Naive B cell (primary cell): ENCODE results near the gene C6. TPM values are rescaled to one million over a fixed set of nuclear protein-coding genes. Genes with fewer than 3 reads are reported as not detected.
"Not testable (repeated sequence)": the region's sequence is repeated elsewhere in the genome, so short reads cannot be mapped to it uniquely, and the experiment has no call there.

Source experiments
- ATAC-seq, 2 donors: fragments of 150-1000 bp; cut with Tn5 transposase; 2 replicates each; pipeline ENCODE4 v1.10.0; 2021; ENCODE audit warnings: low read depth in 2 of 2, mild to moderate bottlenecking in 2 of 2, moderate library complexity in 2 of 2
- DNase-seq: peaks from one replicate; pipeline ENCODE4 v3.0.0; 2022
- H3K27ac Mint-ChIP-seq, 6 donors: one replicate each; pipeline ENCODE4 v1.8.0; 2020 to 2022; ENCODE audit warnings: mild to moderate bottlenecking in 6 of 6, mixed read lengths in 6 of 6, moderate library complexity in 5 of 6, inconsistent platforms in 2 of 6
- H3K27me3 Mint-ChIP-seq, 3 donors: one replicate each; pipeline ENCODE4 v1.8.0; 2021 to 2022; ENCODE audit warnings: mixed read lengths in 3 of 3, mild to moderate bottlenecking in 1 of 3
- H3K36me3 Mint-ChIP-seq, 2 donors: one replicate each; pipeline ENCODE4 v1.8.0; 2020 to 2022; ENCODE audit warnings: mixed read lengths in 2 of 2, inconsistent platforms in 1 of 2, mild to moderate bottlenecking in 1 of 2
- H3K4me1 Mint-ChIP-seq, 3 donors: one replicate each; pipeline ENCODE4 v1.8.0; 2020 to 2022; ENCODE audit warnings: mixed read lengths in 3 of 3, inconsistent platforms in 1 of 3, mild to moderate bottlenecking in 1 of 3, moderate library complexity in 1 of 3
- H3K4me3 Mint-ChIP-seq, 8 donors: one replicate each; pipeline ENCODE4 v1.8.0; 2020 to 2022; ENCODE audit warnings: mild to moderate bottlenecking in 8 of 8, mixed read lengths in 8 of 8, moderate library complexity in 8 of 8, inconsistent platforms in 2 of 8
- H3K9me3 Mint-ChIP-seq, 7 donors: one replicate each; pipeline ENCODE4 v1.8.0; 2020 to 2022; ENCODE audit warnings: mixed read lengths in 7 of 7, mild to moderate bottlenecking in 5 of 7, inconsistent platforms in 2 of 7, moderate library complexity in 1 of 7
- polyA plus RNA-seq, 6 donors: library from polyadenylated mRNA; unstranded; fragments of 300-500 nt; fragmentation: Illumina TruSeq; gene quantifications; one replicate each; pipeline ENCODE4 v1.2.3, GENCODE V29; 2021; ENCODE audit warnings: low read depth in 6 of 6

Gene C6
- polyA plus RNA-seq, 6 donors from 2014 or later = not detected

DNA sequence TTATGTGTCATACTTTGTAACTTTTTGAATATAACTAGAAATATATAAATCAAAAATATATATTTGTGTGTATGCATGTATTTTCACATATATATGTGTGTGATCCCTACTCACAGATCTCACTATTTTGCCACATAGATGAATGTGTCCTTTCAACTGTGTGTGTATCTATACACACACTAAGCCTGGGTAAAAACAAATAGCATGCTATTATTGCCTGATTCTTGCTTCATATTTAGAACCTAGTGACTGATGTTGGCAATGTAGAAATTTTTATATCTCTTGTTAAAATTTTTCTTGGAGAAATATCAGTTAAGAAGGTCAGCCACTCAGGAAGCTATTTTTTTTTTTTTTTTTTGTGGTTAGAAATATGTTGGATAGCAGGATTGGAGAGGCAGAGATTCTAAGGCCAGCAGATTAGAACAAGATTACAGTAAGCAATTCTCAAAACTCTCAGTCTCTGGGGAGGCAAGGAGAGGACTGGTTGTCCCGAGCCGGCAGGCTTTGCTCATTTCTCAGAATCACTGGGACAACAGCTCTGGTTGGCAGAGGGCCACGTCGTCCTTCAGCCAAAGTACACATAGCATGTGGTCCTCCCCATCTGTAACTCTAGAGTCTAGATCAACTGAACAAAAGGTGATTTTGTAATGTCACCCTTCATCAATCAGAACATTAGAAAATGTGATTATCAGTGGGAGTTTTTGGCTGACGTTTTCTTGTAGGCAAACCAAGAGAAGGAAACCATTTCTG, 19.7 kb downstream of the C6 start:
- Mint-ChIP-seq H3K27ac (no peak overlapping the region), H3K4me3 (no peak overlapping the region), H3K36me3 (no peaks in the 10 kb centered on the region), H3K27me3 (no peaks in the 10 kb centered on the region), H3K4me1 (no peaks in the 10 kb centered on the region), H3K9me3 (peaks cover 0 to 4% (median 1%) of the 10 kb centered on the region in 7 donors)
- DNase-seq (no peak), ATAC-seq (no peak)

DNA sequence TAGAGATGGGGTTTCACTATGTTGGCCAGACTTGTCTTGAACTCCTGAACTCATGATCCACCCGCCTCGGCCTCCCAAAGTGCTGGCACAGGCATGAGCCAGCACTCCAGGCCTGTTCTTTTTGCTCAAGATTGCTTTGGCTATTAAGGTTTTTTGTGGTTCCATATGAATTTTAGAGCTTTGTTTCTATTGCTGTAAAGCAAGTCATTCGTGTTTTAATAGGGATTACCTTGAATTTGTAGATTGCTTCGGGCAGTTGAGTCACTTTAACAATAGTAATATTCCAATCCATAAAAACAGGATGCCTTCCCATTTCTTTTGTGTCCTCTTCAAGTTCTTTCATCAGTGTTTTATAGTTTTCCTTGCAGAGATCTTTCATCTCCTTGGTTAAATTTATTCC, 22.1 kb downstream of the C6 start:
- DNase-seq (no peak), ATAC-seq (no peak)
- Mint-ChIP-seq H3K9me3 (peaks cover 0 to 4% (median 1%) of the 10 kb centered on the region in 7 donors), H3K27ac (no peak overlapping the region), H3K4me1 (no peaks in the 10 kb centered on the region), H3K27me3 (no peaks in the 10 kb centered on the region), H3K4me3 (no peak overlapping the region), H3K36me3 (no peaks in the 10 kb centered on the region)

DNA sequence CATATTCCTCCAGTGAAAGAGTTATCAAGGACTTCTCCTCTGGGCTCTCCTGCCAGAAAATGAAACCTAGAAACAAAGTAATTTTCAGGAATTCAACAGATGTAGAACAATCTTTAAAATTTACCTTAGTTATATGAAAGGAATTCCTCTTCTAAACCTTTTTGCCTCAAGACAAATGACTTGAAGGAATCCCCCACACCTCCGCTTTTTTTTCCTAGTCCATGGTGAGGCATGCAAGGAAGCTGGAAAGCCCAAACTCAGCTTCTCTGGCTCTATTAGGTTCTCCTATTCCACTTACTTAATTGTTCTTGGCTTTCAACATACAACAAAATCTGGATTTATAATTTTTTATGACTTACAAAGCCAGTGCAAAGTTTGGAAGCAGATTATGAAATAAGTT, 27.2 kb downstream of the C6 start:
- DNase-seq = no peak
- Mint-ChIP-seq H3K4me3 (no peak overlapping the region), H3K4me1 (no peaks in the 10 kb centered on the region), H3K27ac (no peak overlapping the region), H3K9me3 (peaks cover 0 to 5% (median 0%) of the 10 kb centered on the region in 7 donors), H3K27me3 (no peaks in the 10 kb centered on the region), H3K36me3 (no peaks in the 10 kb centered on the region)
- no peak for ATAC-seq

DNA sequence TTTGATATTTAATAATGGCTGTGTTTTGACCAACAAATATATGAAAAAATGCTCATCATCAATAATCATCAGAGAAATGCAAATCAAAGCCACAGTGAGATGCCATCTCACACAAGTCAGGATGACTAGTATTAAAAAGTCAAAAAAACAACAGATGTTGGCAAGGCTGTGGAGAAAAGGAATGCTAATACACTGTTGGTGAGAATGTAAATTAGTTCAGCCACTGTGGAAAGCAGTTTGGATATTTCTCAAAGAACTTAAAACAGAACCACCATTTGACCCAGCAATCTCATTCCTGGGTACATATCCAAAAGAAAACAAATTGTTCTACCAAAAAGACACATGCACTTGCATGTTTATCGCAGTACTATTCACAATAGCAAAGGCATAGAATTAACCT, 30.0 kb downstream of the C6 start:
- H3K27me3 Mint-ChIP-seq, H3K9me3 Mint-ChIP-seq, H3K4me1 Mint-ChIP-seq, H3K36me3 Mint-ChIP-seq, ATAC-seq, DNase-seq, H3K4me3 Mint-ChIP-seq, H3K27ac Mint-ChIP-seq: not testable (repeated sequence)

DNA sequence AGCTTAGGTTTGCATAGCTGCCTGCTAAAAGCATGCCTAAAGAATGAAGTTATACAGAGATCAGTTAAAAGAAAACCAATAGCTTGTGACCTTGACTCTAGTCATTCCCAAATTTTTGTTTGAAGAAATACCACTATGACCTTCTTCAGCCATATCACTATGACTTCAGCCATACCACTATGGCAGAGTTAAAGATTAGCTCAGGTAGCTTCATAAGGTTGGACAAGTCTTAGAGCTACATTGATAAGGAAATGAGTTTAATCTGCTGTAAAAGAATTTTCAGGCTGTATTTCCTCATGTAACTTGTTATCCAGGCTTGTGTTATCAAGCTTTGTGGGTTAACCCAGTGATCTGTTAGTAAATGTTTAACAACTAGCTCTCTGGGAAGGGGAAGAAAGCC, 30.7 kb downstream of the C6 start:
- Mint-ChIP-seq H3K4me3 (no peak overlapping the region), H3K27me3 (no peaks in the 10 kb centered on the region), H3K4me1 (no peaks in the 10 kb centered on the region), H3K9me3 (peaks cover 0 to 5% (median 0%) of the 10 kb centered on the region in 7 donors), H3K36me3 (no peaks in the 10 kb centered on the region), H3K27ac (no peak overlapping the region)
- ATAC-seq = no peak
- DNase-seq = no peak

DNA sequence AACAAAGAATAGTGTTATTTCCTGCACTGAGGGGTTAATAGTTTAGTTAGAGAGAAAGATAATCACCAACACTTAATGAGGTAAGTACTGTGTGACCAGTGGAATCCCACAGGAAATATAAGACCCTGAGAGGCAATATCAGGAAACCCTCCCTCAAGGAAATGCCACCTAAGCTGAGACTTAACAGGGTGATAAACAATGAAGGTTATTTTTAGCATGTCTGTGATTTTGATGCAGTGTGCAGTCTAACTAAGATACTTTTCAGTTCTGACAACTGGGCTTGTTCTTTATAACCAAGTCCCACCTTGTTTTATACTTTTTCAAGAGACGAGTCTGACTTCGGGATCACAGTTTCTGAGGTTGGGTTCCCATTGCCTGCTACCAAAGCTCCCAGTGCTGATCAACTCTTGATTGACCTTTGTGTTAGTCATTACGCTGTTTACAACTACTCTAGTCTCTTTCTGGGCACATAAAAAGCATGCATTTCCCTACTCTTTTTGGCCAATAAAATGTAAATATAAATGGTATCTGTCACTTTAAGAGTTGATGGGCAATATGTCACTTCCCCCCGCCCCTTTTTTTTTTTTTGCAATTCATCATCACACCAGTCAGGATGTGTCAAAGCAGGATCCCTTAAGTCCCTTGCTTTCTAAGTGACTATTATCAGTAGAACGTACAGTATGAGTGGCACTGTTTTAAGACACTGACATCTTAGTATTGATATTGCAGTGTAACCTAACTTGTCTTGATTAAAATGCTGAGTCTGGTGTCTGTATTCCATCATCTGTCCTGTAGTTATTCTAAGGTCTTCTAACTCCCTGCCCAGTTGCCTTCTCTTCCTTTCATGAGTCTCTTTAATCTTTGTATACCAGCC, 31.4 kb downstream of the C6 start:
- Mint-ChIP-seq H3K4me3 (no peak overlapping the region), H3K9me3 (peaks cover 0 to 5% (median 0%) of the 10 kb centered on the region in 7 donors), H3K27ac (no peak overlapping the region), H3K27me3 (no peaks in the 10 kb centered on the region), H3K36me3 (no peaks in the 10 kb centered on the region), H3K4me1 (no peaks in the 10 kb centered on the region)
- ATAC-seq = no peak
- no peak for DNase-seq

DNA sequence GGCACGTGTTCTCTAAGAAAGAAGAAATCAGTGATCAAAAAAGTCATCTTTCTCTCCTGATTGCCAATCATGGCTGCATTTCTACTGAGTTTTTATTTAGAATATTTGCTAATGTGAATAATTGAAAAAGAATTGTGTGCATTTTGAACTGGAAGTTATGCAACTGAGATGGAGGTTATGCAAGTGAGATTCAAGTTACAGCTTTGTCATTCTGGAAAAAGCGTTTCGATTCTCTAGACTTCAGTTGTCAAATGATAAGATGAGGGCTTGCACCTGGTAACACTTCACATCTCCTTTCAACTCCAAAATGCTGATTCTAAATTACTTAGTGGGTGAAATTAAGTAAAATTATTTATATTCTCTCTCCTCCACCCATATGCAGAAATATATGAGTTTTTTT, 36.4 kb downstream of the C6 start:
- no peak overlapping the region for H3K27ac Mint-ChIP-seq
- no peak overlapping the region for H3K4me3 Mint-ChIP-seq
- no peaks in the 10 kb centered on the region for H3K36me3 Mint-ChIP-seq
- no peak for ATAC-seq
- no peaks in the 10 kb centered on the region for H3K4me1 Mint-ChIP-seq
- no peaks in the 10 kb centered on the region for H3K27me3 Mint-ChIP-seq
- DNase-seq = no peak
- peaks cover 0 to 7% (median 0%) of the 10 kb centered on the region in 7 donors for H3K9me3 Mint-ChIP-seq

DNA sequence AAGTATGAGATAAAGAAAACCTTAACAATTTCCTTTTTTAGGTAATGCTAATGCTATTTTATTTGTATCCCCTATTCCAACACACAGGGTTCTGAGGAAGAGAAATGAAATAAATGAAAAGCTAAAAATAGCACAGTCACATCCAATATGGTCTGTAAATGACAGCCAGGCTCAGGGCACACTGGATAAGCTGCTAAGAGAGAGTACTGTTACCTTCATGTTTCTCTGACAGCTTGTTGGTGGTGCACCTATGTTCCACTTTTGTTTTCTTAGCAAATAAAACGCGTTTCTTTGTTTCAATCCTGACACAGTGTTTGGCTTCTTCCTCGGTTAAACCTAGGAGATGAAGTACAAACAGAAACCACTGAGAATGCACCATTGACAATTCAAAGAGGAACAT, 41.3 kb downstream of the C6 start:
- Mint-ChIP-seq H3K9me3 (peaks cover 0 to 7% (median 2%) of the 10 kb centered on the region in 7 donors), H3K27me3 (no peaks in the 10 kb centered on the region), H3K36me3 (no peaks in the 10 kb centered on the region), H3K4me1 (no peaks in the 10 kb centered on the region), H3K4me3 (no peak overlapping the region), H3K27ac (no peak overlapping the region)
- DNase-seq = no peak
- ATAC-seq = no peak

DNA sequence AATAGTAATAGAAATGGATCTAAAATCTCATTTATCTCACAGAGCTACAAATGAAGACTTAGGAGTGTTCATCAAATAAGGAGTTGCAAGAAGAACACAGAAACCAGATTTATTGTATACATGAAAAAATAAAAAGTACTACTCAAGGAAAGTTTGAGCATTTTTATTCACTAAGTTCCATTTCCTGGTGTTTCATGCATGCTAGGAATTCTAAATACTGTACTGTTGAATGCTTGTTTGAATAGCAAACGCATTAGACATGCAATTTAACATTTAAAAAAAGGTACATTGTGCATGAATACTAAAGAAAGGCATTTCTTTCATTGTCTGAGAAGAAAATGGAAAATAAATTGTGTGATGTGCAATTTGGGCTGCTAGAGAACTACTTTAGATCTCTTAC, 52.1 kb downstream of the C6 start:
- no peak for ATAC-seq
- H3K36me3 Mint-ChIP-seq = no peaks in the 10 kb centered on the region
- H3K4me1 Mint-ChIP-seq = no peaks in the 10 kb centered on the region

DNA sequence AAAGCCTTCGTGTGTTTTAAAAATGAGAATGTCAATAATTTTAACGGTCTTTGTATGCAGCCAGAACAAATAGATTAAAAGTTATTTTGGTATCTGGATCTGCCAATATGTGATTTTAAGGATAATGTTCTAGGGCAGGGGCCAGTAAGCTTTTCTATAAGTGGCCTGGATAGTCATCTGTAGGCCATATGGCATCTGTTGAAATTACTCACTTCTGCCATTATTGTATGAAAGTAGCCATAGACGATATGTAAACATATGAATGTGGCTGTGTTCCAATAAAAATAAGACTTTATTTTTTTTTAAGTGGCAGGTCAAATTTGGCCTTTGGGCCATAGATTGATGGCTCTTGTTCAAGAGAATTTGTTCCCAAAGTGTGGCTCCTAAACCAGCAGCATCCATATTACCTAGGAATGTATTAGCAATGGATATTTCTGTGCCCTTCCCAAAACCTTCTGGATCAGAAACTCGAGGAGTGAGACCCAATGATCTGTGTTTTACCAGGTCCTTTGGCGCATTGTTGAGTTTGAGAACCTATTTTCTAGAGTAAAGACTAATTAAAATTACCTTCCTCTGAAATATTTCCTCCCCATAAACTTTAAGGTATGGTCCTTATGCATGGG, 55.9 kb downstream of the C6 start:
- no peaks in the 10 kb centered on the region for H3K27me3 Mint-ChIP-seq
- H3K27ac Mint-ChIP-seq = no peak overlapping the region
- H3K4me3 Mint-ChIP-seq = no peak overlapping the region
- no peak for DNase-seq
- no peaks in the 10 kb centered on the region for H3K4me1 Mint-ChIP-seq
- no peak for ATAC-seq
- peaks cover 0 to 4% (median 0%) of the 10 kb centered on the region in 7 donors for H3K9me3 Mint-ChIP-seq
- H3K36me3 Mint-ChIP-seq = no peaks in the 10 kb centered on the region

More for the DNA sequence above, 52.1 kb downstream of the C6 start:
- Mint-ChIP-seq H3K4me3 (no peak overlapping the region), H3K9me3 (peaks cover 0 to 5% (median 2%) of the 10 kb centered on the region in 7 donors), H3K27me3 (no peaks in the 10 kb centered on the region), H3K27ac (no peak overlapping the region)
- no peak for DNase-seq

DNA sequence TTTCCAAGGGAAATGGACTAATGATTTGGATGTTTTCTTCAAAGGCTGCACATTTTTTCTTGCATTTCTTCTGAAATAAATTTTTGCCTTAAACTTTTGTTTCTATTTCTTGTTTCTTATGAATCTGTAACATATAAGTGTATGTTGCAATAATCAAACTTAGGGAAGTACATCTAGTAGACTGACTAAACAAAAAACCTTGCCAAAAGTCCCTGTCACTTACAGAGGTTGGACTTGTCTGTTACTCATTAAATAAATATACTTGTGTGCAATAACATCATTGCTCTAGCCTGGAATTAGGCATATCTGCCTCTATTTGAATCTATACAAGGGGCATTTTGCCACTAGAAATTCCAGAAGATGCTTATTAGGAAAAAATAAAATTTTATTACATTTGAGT, 56.6 kb downstream of the C6 start:
- DNase-seq (no peak), ATAC-seq (no peak)
- Mint-ChIP-seq H3K4me1 (no peaks in the 10 kb centered on the region), H3K27me3 (no peaks in the 10 kb centered on the region), H3K4me3 (no peak overlapping the region), H3K27ac (no peak overlapping the region), H3K36me3 (no peaks in the 10 kb centered on the region), H3K9me3 (peaks cover 0 to 4% (median 0%) of the 10 kb centered on the region in 7 donors)

DNA sequence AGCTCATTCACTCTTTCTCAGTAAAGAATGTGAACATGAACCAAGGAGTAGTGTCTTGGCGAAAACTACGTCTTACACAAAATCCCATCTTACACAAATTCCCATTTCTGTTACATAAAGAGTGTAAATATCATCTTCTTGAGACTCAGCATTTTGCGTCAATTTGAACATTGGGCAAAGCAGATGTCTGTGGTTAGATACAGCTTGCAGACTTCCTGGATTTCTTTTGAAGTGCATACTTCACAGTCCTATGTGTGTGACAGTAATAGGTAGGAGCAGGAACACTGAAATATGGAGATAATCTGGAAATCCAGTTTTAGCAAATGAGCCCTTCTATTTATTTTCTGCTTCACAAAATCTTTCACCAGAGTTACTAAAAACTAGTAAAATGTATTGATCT, 58.8 kb downstream of the C6 start:
- Mint-ChIP-seq H3K27me3 (no peaks in the 10 kb centered on the region), H3K27ac (no peak overlapping the region), H3K36me3 (no peaks in the 10 kb centered on the region), H3K4me1 (no peaks in the 10 kb centered on the region), H3K4me3 (no peak overlapping the region), H3K9me3 (peaks cover 0 to 5% (median 2%) of the 10 kb centered on the region in 7 donors)
- no peak for DNase-seq
- ATAC-seq = no peak

DNA sequence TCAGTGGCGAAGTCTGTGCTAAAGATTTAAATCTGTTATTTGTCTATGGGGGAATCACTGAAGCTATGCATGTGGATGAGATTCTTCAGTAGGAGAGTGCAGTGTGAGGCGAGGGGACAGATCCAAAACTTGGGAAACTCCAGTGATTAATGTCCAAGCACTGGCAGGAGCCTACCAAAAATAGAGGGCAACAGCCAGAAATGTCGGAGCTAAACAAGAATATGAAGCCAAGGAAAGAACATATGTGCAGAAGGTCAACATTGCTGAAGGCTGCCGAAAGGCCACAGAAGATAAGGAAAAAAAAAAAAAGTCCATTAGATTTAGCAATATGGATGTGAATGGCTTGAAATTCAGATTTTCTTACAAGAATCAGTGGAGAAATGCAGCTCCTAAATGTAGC, 61.8 kb downstream of the C6 start:
- Mint-ChIP-seq H3K4me3 (no peak overlapping the region), H3K9me3 (peaks cover 0 to 5% (median 2%) of the 10 kb centered on the region in 7 donors), H3K4me1 (no peaks in the 10 kb centered on the region), H3K27ac (no peak overlapping the region), H3K27me3 (no peaks in the 10 kb centered on the region), H3K36me3 (no peaks in the 10 kb centered on the region)
- DNase-seq (no peak), ATAC-seq (no peak)

DNA sequence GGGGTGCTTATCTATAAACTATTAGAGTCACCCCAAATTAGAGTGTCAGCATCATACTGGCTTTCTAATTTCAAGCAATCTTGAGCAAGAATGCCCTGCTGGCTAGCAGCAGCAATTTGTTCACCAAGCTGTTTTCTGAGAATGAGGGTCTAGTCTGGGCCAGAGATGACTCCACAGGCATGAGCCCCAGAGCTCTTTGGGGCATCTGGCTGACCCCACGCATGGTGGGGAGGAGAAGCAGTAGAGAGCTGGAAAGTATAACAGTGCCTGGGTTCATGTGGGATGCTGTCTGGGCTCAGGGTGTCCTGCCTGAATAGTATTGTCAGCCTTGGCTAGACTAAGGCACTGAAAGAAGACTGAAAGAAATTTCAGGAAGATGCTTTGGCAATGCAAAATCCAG, 64.9 kb downstream of the C6 start:
- Mint-ChIP-seq H3K4me1 (no peaks in the 10 kb centered on the region), H3K4me3 (no peak overlapping the region), H3K27ac (no peak overlapping the region), H3K36me3 (no peaks in the 10 kb centered on the region), H3K27me3 (no peaks in the 10 kb centered on the region), H3K9me3 (peaks cover 0 to 6% (median 0%) of the 10 kb centered on the region in 7 donors)
- DNase-seq = no peak
- no peak for ATAC-seq
